BLaER1 (cell line): ENCODE results near the gene AQP10.
A peak's percentile ranks its signal among the peaks of the same experiment; 100 is the strongest.

Experiments
- H3K27ac ChIP-seq: shearing (Covaris generic); formaldehyde crosslinking; 2 replicates; pipeline ENCODE4 v1.8.1; 2022
- H3K27me3 ChIP-seq: shearing (Covaris generic); formaldehyde crosslinking; 2 replicates; pipeline ENCODE4 v1.8.1; 2022
- H3K36me3 ChIP-seq: shearing (Covaris generic); formaldehyde crosslinking; 2 replicates; pipeline ENCODE4 v1.8.1; 2022
- H3K4me1 ChIP-seq: shearing (Covaris generic); formaldehyde crosslinking; 2 replicates; pipeline ENCODE4 v1.8.1; 2022
- H3K4me2 ChIP-seq: shearing (Covaris generic); formaldehyde crosslinking; 2 replicates; pipeline ENCODE4 v1.8.1; 2022
- H3K4me3 ChIP-seq: shearing (Covaris generic); formaldehyde crosslinking; 2 replicates; pipeline ENCODE4 v1.8.1; 2022
- H3K9ac ChIP-seq: shearing (Covaris generic); formaldehyde crosslinking; 2 replicates; pipeline ENCODE4 v1.8.1; 2022
- H3K9me3 ChIP-seq: shearing (Covaris generic); formaldehyde crosslinking; 2 replicates; pipeline ENCODE4 v1.8.1; 2022
- H4K20me1 ChIP-seq: shearing (Covaris generic); formaldehyde crosslinking; 2 replicates; pipeline ENCODE4 v1.8.1; 2022
- Cebpa-rat ChIP-seq: shearing (Covaris generic); IDR thresholded peaks from 2 replicates; pipeline ENCODE4 v1.8.1; 2022

Gene AQP10

DNA sequence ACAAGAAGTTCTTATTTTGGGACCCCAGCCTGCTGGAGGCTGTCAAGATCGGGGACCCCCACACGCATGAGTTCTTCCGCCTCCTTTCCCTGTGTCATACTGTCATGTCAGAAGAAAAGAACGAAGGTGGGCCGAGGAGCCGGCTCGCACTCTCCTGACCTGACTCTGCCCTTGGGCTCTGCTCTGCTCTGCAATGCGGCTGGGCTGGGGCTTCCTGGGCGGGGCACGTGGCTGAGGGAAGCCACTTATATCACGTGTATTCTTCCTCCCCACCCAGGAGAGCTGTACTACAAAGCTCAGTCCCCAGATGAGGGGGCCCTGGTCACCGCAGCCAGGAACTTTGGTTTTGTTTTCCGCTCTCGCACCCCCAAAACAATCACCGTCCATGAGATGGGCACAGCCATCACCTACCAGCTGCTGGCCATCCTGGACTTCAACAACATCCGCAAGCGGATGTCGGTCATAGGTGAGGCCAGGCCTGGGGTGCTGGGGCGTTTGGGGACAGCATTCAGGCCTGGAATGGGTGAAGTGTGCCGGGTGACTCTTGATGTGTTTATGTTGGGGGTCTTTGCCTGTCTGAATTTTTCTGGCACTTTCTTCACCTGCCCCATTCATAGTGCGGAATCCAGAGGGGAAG lies 22.1 kb downstream of the AQP10 start:
- TF ChIP-seq Cebpa-rat, result no peak
- peak overlapping the region; percentile 66 for H3K4me2 ChIP-seq
- peaks cover 99% of the 10 kb centered on the region for H3K36me3 ChIP-seq
- H3K4me1 ChIP-seq, result peaks cover 20% of the 10 kb centered on the region
- no peaks in the 10 kb centered on the region for H3K27me3 ChIP-seq
- H3K27ac ChIP-seq, result peak overlapping the region; percentile 48
- no peaks in the 10 kb centered on the region for H3K9me3 ChIP-seq
- peaks cover 42% of the 10 kb centered on the region for H4K20me1 ChIP-seq
- H3K9ac ChIP-seq, result peak overlapping the region; percentile 49
- no peak overlapping the region for H3K4me3 ChIP-seq

DNA sequence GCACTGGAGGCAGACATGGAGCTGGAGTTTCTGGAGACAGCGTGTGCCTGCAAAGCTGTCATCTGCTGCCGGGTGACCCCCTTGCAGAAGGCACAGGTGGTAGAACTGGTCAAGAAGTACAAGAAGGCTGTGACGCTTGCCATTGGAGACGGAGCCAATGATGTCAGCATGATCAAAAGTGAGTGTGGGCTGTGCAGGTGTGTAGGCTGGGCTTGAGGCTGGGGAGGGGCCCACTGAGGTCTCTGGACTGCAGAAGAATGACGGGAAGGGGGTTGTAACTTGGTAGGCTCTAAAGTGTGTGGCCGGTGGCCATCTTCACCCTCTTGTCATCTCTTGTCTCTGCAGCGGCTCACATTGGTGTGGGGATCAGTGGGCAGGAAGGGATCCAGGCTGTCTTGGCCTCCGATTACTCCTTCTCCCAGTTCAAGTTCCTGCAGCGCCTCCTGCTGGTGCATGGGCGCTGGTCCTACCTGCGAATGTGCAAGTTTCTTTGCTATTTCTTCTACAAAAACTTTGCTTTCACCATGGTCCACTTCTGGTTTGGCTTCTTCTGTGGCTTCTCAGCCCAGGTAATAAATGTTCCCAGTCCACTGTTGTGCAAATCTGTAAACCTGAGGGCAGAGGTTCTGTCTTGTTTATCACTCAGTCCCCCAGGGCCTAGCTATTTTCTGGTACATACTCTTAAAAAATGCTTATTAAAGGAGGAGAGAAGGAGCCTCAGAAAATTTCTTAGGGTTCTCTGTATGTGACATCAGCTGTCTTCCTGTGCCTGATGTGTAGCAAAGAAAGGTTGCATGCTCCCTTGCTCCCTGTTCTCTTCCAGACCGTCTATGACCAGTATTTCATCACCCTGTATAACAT lies 24.3 kb downstream of the AQP10 start:
- no peak overlapping the region for H3K4me3 ChIP-seq
- H3K27ac ChIP-seq, result no peak overlapping the region
- H3K27me3 ChIP-seq, result no peaks in the 10 kb centered on the region
- no peak for TF ChIP-seq Cebpa-rat
- H3K36me3 ChIP-seq, result peaks cover 99% of the 10 kb centered on the region
- H4K20me1 ChIP-seq, result peaks cover 64% of the 10 kb centered on the region
- H3K4me2 ChIP-seq, result no peak overlapping the region
- H3K4me1 ChIP-seq, result peaks cover 20% of the 10 kb centered on the region
- no peak overlapping the region for H3K9ac ChIP-seq
- no peaks in the 10 kb centered on the region for H3K9me3 ChIP-seq

DNA sequence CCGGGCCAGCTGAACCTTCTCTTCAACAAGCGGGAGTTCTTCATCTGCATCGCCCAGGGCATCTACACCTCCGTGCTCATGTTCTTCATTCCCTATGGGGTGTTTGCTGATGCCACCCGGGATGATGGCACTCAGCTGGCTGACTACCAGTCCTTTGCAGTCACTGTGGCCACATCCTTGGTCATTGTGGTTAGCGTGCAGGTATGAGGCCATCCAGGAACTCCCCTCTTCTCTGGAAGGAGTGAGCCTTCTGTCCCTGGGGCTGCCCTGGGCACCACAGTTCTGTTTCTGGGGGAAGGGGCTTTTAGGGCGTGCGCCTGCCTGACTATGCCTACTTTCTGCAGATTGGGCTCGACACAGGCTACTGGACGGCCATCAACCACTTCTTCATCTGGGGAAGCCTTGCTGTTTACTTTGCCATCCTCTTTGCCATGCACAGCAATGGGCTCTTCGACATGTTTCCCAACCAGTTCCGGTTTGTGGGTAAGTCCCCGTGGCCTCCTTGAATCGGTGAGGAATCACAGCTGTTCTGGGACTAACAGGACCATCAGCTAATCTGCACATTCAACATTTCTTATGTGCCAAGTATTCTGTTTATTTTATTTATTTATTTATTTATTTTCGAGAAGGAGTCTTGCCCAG lies 25.5 kb downstream of the AQP10 start:
- Histone ChIP-seq H3K9me3 (no peaks in the 10 kb centered on the region), H3K27ac (no peak overlapping the region), H3K4me3 (no peak overlapping the region), H3K36me3 (peaks cover 91% of the 10 kb centered on the region), H3K9ac (no peak overlapping the region), H4K20me1 (peaks cover 68% of the 10 kb centered on the region), H3K4me1 (peaks cover 20% of the 10 kb centered on the region), H3K4me2 (no peak overlapping the region), H3K27me3 (peaks cover under 1% of the 10 kb centered on the region; the same call in 1 of the 2 replicates)
- TF ChIP-seq Cebpa-rat, result no peak

DNA sequence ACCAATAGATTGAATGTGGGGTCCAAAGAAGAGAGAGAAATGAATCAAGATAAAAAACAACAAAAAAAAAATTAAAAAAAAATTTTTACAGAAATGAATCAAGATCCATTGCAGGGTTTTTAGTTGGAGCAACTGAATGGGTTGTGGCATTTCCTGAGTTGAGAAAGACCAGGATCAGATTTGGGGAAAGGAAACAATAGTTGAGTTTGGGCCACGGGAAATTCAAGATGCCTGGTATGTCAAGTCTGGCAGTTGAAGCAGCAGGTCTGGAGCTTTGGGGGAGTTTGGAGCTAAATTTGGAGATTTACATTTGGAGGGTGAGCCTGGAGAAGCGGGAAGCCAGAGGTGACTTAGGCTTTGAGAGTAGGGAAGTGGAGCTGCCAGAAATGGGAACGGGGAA lies 27.1 kb downstream of the AQP10 start:
- TF ChIP-seq Cebpa-rat, result no peak
- Histone ChIP-seq H3K4me2 (no peak overlapping the region), H3K9me3 (no peaks in the 10 kb centered on the region), H3K4me3 (no peak overlapping the region), H3K9ac (no peak overlapping the region), H3K27me3 (peaks cover 16% of the 10 kb centered on the region), H4K20me1 (peaks cover 53% of the 10 kb centered on the region), H3K4me1 (peaks cover 20% of the 10 kb centered on the region), H3K36me3 (peaks cover 75% of the 10 kb centered on the region), H3K27ac (no peak overlapping the region)

DNA sequence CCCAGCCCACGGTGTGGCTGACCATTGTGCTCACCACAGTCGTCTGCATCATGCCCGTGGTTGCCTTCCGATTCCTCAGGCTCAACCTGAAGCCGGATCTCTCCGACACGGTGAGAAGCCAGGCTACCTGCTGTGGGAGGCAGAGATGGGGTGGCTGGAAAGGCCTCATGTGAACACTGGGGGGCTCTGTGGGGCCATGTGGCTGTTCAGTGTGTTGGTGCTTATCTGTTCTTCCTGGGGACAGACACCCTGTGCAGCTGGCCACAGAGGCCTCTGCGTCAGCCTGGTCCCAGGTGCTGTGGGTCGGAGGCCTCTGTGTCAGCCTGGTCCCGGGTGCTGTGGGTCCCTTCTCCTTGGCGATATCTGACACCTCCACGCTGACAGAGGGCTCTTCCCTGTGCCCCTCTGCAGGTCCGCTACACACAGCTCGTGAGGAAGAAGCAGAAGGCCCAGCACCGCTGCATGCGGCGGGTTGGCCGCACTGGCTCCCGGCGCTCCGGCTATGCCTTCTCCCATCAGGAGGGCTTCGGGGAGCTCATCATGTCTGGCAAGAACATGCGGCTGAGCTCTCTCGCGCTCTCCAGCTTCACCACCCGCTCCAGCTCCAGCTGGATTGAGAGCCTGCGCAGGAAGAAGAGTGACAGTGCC lies 27.7 kb downstream of the AQP10 start:
- Histone ChIP-seq H3K9ac (no peak overlapping the region), H4K20me1 (peaks cover 48% of the 10 kb centered on the region), H3K4me1 (peaks cover 22% of the 10 kb centered on the region), H3K9me3 (no peaks in the 10 kb centered on the region), H3K27me3 (peaks cover 16% of the 10 kb centered on the region), H3K27ac (no peak overlapping the region), H3K4me2 (no peak overlapping the region), H3K4me3 (no peak overlapping the region), H3K36me3 (peaks cover 70% of the 10 kb centered on the region)
- TF ChIP-seq Cebpa-rat, result no peak

DNA sequence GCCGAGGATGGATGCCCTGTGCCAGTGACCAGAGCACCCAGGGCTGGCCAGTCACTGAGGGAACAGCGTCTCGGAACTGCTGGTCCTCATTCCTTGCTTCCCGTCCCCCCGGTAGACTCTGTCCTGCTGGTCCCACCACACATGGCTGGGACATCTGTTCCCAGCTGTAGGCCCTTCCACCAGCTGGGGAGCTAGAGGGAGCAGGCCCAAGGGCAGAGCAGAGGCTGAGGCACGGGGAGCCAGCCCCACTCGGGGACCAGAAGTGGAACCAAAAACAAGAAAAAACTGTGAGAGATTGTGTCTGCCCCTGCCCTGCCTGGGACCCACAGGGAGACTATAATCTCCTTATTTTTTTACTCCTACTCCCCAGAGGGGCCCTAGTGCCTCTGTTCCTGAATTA lies 28.2 kb downstream of the AQP10 start:
- Histone ChIP-seq H3K27ac (no peak overlapping the region), H3K36me3 (peaks cover 64% of the 10 kb centered on the region), H3K9ac (no peak overlapping the region)

DNA sequence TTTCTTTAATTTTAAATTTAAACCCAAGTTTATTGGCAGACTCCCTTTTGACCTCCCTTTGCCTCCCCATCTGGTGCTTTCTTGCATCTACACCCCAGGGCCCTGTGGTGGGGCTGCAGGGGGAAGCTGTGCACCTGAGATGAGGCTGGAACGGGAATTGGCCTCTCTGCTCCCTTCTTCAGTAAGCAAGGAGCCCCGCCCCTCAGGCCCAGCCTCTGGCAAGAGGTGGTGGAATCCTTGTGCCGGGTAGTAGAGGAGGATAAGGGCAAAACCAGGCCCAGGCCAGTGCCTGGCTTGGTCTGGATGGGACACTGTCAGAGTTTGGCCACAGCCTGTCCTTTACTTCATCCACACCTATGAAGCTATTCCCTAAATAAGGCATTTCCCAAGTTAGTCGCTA lies 29.5 kb downstream of the AQP10 start:
- Histone ChIP-seq H3K4me1 (peaks cover 26% of the 10 kb centered on the region), H3K27ac (no peak overlapping the region), H3K36me3 (peaks cover 51% of the 10 kb centered on the region), H3K4me3 (no peak overlapping the region), H4K20me1 (peaks cover 31% of the 10 kb centered on the region), H3K9ac (no peak overlapping the region), H3K27me3 (peaks cover 16% of the 10 kb centered on the region), H3K9me3 (no peaks in the 10 kb centered on the region), H3K4me2 (no peak overlapping the region)
- TF ChIP-seq Cebpa-rat, result no peak

More for the DNA sequence above, 28.2 kb downstream of the AQP10 start:
- Histone ChIP-seq H4K20me1 (peaks cover 43% of the 10 kb centered on the region), H3K4me3 (no peak overlapping the region), H3K9me3 (no peaks in the 10 kb centered on the region), H3K4me2 (no peak overlapping the region), H3K4me1 (peaks cover 26% of the 10 kb centered on the region), H3K27me3 (peaks cover 16% of the 10 kb centered on the region)
- TF ChIP-seq Cebpa-rat, result no peak

DNA sequence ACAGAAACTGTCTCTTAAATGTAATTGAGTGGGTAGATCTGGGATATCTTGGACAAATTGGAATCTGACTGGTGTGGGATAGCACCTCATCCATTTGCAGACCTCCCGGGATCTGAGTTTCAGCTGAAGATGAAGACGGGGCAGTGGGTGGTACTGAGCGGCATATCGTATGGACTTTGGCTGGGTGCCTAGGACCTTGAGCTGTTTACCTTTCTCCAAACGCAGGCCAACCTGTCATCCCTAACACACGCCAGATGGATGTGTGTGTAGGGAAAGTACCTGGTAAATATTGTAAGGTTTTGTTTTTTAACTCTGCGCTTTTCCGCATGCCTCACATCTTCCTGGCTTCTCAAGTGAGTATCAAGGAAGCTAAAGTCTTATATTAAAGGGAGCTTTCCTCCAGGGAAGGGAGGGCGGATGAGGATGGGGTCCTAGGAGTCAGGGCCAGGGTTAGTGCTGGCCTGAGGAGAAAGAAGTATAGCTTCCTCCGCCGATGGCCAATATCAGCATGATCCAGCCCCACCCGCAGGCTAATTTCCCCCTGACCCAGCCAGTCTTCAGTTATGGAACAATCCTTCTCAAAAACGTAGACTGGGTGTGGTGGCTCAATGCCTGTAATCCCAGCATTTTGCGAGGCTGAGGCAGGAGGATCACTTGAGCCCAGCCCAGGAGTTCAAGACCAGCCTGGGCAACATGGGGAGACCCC lies 30.6 kb downstream of the AQP10 start:
- peak overlapping the region; percentile 92; the same call in 1 of the 2 replicates for H3K4me2 ChIP-seq
- no peak overlapping the region for H3K27ac ChIP-seq
- H3K27me3 ChIP-seq, result peaks cover 16% of the 10 kb centered on the region
- H3K36me3 ChIP-seq, result peaks cover 40% of the 10 kb centered on the region
- TF ChIP-seq Cebpa-rat, result no peak
- no peak overlapping the region for H3K4me3 ChIP-seq
- no peaks in the 10 kb centered on the region for H3K9me3 ChIP-seq
- no peak overlapping the region for H3K9ac ChIP-seq
- H3K4me1 ChIP-seq, result peaks cover 26% of the 10 kb centered on the region
- peaks cover 27% of the 10 kb centered on the region for H4K20me1 ChIP-seq

DNA sequence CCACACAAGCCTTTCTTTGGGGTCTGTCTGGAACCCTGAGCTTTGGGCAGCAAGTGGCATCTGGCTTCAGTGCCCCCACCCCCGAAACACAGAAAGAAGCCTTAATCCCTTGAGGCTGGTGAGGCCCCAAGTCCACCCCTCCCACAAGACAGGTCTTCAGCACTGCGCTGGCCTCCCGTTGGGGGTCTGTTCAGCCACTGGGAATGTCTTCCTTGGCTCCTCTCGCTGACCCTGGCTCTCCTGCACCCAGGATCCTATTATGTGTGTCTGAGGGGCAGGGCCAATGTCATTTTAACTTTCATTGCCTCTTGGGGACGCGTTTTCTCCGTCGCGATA lies 31.3 kb downstream of the AQP10 start:
- H3K4me3 ChIP-seq, result peak overlapping the region; percentile 60
- H3K4me2 ChIP-seq, result peak overlapping the region; percentile 92
- no peak for TF ChIP-seq Cebpa-rat
- peaks cover 26% of the 10 kb centered on the region for H3K4me1 ChIP-seq
- no peak overlapping the region for H3K27ac ChIP-seq
- H3K36me3 ChIP-seq, result peaks cover 33% of the 10 kb centered on the region
- peak overlapping the region; percentile 44; the same call in 1 of the 2 replicates for H3K9ac ChIP-seq
- peaks cover 16% of the 10 kb centered on the region for H3K27me3 ChIP-seq
- no peaks in the 10 kb centered on the region for H3K9me3 ChIP-seq
- H4K20me1 ChIP-seq, result peaks cover 27% of the 10 kb centered on the region
